OCI-LY7 (cell line): ENCODE results near the gene POLR2L.

Experiments
- EZH2phosphoT487 ChIP-seq: fragments of 200-600 bp; sonication (generic); IDR thresholded peaks from 2 replicates; pipeline ENCODE4 v1.6.1; 2018; ENCODE audit warnings: low read depth, borderline replicate concordance, mild to moderate bottlenecking, mixed run types, antibody characterized with exemption, low read length, moderate library complexity, mixed read lengths
- TF ChIP-seq, protein P1 (sequence below): fragments of 200-600 bp; sonication (generic); conservative IDR thresholded peaks from 2 replicates; pipeline ENCODE4 v1.5.1; 2014; ENCODE audit warnings: mild to moderate bottlenecking, antibody characterized with exemption, low read length, moderate library complexity, mixed read lengths

DNA sequence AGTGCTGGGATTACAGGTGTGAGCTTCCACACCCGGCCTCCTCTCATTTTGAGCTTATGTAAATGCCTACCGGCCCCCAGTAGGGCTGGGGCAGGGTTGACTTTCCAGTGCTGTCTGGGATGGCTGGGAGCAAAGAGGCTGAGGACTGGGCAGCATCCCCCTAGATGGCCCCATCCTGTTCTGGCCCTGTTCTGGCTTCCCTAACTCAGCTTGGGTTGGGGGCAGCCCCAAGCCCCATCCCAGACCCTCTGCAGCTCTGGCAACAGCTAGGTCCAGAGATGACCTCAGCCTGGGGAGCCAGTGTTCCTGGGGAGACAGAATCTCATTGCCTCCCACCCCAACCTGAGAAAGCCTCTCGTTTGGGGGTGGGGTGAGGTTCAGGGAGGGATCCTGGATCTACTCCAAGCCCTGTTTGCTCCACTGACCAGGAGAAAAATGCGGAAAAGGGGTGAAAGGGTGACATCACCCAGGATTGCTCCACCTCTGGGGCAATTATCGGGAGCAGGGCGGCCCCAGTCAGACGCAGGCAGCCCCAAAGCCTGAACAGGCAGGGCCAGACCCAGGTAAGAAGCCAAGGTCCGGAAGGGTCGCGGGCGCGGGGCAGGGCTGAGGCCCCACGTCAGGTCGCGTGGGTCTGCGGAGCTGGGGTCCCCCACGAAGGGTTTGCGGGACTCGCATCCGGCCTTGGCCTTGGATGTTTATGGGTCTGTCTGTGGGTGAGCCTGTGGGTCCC lies 23.8 kb downstream of the POLR2L start, which contains the start of gene PNPLA2:
- TF ChIP-seq, protein P1, sequence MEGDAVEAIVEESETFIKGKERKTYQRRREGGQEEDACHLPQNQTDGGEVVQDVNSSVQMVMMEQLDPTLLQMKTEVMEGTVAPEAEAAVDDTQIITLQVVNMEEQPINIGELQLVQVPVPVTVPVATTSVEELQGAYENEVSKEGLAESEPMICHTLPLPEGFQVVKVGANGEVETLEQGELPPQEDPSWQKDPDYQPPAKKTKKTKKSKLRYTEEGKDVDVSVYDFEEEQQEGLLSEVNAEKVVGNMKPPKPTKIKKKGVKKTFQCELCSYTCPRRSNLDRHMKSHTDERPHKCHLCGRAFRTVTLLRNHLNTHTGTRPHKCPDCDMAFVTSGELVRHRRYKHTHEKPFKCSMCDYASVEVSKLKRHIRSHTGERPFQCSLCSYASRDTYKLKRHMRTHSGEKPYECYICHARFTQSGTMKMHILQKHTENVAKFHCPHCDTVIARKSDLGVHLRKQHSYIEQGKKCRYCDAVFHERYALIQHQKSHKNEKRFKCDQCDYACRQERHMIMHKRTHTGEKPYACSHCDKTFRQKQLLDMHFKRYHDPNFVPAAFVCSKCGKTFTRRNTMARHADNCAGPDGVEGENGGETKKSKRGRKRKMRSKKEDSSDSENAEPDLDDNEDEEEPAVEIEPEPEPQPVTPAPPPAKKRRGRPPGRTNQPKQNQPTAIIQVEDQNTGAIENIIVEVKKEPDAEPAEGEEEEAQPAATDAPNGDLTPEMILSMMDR = no peak
- no peak for TF ChIP-seq EZH2phosphoT487
